ENCODE measurements around the gene IL16.

Gene IL16

GRCh38 chr15:81268340-81268739 lies 71.7 kb downstream of the IL16 start:
- no peak for TF ChIP-seq ZFX (IDR thresholded peaks at IDR 0.05; ENCODE audit: borderline replicate concordance)
- H3K27ac ChIP-seq: no peak overlapping the region

DNA sequence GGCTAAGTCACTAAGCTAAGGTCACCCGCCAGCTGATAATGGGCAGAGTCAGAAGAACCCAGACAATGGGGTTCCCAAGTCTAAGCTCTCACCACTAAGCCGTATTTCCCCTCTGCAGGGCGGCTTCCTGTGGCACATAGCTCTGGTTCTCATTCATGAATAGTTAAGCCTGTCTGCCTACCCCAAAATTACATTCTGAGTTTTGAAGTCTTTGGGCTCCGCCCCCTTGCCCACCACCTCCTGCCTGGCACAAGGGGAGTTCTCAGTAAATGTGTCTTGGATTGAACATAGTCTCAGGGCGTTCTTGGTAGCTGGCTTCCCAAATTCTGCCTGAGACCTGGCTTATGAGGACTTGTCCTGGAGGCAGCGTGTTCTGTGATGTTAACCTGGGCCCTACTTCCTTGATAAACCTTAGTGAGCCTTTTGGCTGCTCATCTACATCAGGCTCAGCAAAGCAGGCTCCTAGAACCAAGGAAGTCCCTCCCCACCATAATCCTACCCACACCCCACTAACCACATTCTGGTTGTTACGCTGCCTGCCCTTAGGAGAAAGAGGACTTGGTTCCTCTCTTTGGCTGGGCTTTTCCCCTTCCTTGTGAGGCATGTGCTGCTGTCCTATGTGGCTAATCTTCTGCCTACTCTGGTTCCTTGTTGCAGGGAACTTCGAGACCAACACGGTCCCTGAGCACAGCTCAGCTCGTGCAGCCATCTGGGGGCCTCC lies 72.4 kb downstream of the IL16 start:
- H3K27ac ChIP-seq: no peak overlapping the region
- TF ChIP-seq, protein P1, sequence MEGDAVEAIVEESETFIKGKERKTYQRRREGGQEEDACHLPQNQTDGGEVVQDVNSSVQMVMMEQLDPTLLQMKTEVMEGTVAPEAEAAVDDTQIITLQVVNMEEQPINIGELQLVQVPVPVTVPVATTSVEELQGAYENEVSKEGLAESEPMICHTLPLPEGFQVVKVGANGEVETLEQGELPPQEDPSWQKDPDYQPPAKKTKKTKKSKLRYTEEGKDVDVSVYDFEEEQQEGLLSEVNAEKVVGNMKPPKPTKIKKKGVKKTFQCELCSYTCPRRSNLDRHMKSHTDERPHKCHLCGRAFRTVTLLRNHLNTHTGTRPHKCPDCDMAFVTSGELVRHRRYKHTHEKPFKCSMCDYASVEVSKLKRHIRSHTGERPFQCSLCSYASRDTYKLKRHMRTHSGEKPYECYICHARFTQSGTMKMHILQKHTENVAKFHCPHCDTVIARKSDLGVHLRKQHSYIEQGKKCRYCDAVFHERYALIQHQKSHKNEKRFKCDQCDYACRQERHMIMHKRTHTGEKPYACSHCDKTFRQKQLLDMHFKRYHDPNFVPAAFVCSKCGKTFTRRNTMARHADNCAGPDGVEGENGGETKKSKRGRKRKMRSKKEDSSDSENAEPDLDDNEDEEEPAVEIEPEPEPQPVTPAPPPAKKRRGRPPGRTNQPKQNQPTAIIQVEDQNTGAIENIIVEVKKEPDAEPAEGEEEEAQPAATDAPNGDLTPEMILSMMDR (IDR thresholded peaks at IDR 0.05): no peak
- no peak for TF ChIP-seq ZFX (IDR thresholded peaks at IDR 0.05; ENCODE audit: borderline replicate concordance)

GRCh38 chr15:81270188-81270587 lies 73.5 kb downstream of the IL16 start:
- TF ChIP-seq, protein P1 (IDR thresholded peaks at IDR 0.05): no peak
- no peak for TF ChIP-seq ZFX (IDR thresholded peaks at IDR 0.05; ENCODE audit: borderline replicate concordance)
- H3K27ac ChIP-seq: no peak overlapping the region

DNA sequence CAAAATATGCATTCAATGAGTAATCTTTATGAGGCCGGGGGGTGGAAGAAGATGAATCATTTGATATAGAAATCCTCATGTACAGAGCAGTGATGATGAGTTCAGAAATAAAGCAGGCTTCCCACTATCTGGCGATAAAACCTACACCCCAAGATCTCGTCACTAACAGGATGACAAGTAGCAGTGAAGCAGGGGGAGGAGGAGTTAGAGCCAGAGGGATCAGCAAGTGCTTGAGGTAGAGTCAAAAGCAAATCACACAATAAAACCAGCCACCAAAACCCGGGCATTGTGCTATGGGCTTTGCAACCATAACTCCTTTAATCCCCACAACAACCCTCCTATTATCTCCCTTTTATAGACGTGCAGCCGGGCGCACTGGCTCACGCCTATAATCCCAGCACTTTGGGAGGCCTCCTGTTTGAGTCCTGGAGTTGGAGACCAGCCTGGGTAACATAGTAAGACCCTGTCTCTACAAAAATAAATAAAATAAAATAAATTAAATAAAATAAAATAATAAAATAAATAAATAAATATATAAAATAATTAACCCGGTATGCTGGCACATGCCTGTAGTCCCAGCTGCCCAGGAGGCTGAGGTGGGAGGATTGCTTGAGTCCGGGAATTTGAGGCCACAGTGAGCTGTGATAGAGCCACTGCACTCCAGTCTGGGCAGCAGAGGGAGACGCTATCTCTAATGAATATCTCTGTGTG lies 74.3 kb downstream of the IL16 start:
- no peak for TF ChIP-seq ZFX (IDR thresholded peaks at IDR 0.05; ENCODE audit: borderline replicate concordance)
- no peak overlapping the region for H3K27ac ChIP-seq

DNA sequence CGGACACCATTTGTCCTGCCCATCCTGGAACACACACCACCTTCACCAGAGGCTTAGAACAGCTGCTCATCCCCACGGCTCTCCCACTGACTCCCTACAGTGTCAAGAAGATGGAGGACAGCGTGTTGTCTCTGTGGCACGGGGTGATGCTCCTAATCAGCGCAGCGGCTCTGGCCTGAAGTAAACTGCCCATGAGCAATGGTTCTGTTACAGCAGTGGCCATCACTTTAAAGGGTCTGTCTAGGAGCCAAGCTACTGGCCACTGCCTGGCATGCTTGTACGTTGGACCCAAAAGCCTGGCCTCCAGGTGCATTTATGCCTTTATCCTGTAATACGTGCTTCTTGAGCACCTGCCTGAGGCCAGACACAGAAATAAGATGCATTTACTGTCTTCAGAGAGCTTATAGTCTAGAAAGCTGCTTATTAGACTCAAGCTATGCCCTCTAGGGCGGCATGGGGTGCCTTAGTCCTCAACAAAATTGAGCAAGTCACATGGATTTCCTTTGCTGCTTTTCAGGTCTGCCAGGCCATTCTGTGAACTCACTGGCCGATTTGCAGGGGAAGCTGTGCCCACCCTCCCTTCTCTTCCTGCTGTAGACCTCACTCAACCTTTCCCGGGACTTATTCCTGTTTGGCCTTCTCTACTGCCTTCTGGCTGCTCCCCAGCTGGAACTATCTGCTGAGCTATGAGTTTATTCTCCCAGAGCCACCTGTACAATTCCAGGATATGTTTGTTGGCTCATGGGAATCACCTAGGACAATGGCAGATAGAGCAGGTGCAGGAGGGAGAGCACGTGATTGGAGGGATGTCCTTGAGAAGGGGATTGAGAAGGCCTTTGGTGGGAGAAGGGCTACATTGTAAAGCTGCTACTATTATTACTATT lies 75.3 kb downstream of the IL16 start:
- no peak for TF ChIP-seq ZFX (IDR thresholded peaks at IDR 0.05; ENCODE audit: borderline replicate concordance)
- TF ChIP-seq, protein P1 (IDR thresholded peaks at IDR 0.05): no peak
- H3K27ac ChIP-seq: no peak overlapping the region

- TF ChIP-seq, protein P1 (IDR thresholded peaks at IDR 0.05): no peak
- TF ChIP-seq ZFX (IDR thresholded peaks at IDR 0.05; ENCODE audit: borderline replicate concordance): no peak
- no peak overlapping the region for H3K27ac ChIP-seq
Measured at GRCh38 chr15:81273200-81273599, 76.5 kb downstream of the IL16 start.

DNA sequence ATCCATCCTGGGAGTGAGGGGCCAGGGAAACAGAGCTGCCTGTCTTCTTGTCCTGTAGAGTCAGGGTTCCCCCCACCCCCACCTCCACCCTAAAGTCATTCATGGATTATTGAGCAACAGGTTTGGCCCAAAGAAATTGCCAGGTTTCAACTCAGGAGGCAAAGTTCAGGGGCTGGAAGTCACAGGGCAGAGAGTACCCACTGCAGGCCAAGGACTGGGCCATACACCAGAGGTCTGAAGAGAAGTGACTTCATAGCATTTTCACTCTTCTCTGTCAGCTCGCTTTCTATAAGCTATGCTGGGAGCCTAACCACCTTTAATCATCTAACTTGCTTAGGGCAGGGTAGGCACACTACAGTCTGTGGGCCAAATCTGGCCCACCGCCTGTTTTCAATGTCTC lies 77.2 kb downstream of the IL16 start:
- H3K27ac ChIP-seq: no peak overlapping the region
- no peak for TF ChIP-seq ZFX (IDR thresholded peaks at IDR 0.05; ENCODE audit: borderline replicate concordance)
- TF ChIP-seq, protein P1 (IDR thresholded peaks at IDR 0.05): no peak

DNA sequence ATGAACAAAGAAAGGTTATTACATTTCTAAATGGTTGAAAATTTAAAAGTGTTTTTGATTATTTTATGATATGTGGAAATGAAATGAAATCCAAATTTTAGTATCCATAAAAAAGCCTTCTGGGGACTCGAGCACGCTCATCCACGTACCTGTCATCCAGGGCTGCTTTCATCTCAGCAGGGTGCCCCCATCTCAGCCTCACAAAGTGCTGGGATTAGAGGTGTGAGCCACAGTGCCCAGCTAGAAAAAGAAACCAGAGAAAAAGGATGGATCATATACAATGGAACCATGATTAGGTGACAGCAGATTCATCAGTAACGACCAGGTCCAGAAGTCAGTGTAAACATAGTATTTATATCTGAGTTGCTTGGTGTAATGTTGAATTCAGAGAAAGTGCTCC lies 77.6 kb downstream of the IL16 start:
- H3K27ac ChIP-seq: no peak overlapping the region
- TF ChIP-seq, protein P1 (IDR thresholded peaks at IDR 0.05): no peak
- TF ChIP-seq ZFX (IDR thresholded peaks at IDR 0.05; ENCODE audit: borderline replicate concordance): no peak

All from 22Rv1 (cell line).